ENCODE measurements around the gene FAH. TPM values are rescaled to one million over a fixed set of nuclear protein-coding genes. Genes with fewer than 3 reads are reported as not detected.

Gene FAH
- 31.4 to 35.0 TPM (median 32.5 TPM) in 5 replicates for total RNA-seq (2022; extraction: Qiagen RNA extraction)

GRCh38 chr15:80152896-80153876 is at the start of gene FAH:
FAH (plus strand) TSS chr15:80152999; CDS start chr15:80153055, 56 bp downstream.

Other genes with a start within 250 kb of the FAH start
- gene BCL2A1, start 181.8 kb upstream of the FAH start, total RNA-seq (2022; extraction: Qiagen RNA extraction) = 9.5 to 12.8 TPM (median 10.3 TPM) in 5 replicates
- gene ZFAND6, start 93.3 kb upstream of the FAH start, total RNA-seq (2022; extraction: Qiagen RNA extraction) = 88.5 to 119 TPM (median 95.1 TPM) in 5 replicates
- 0.01 TPM in 1 of 5 replicates, not detected in the others for gene CTXND1, start 99.2 kb downstream of the FAH start, total RNA-seq (2022; extraction: Qiagen RNA extraction)